HepG2 (cell line): ENCODE data around the gene PLD2. TPM values are rescaled to one million over a fixed set of nuclear protein-coding genes. Genes with fewer than 3 reads are reported as not detected.

Experiments
- ARID3A ChIP-seq: IDR thresholded peaks from 2 replicates; pipeline ENCODE4 v1.6.1; 2012; ENCODE audit warnings: low read depth, low read length, improper control_type of control experiment
- ATF1 ChIP-seq: IDR thresholded peaks from 2 replicates; pipeline ENCODE4 v1.6.1; 2016; ENCODE audit warnings: mild to moderate bottlenecking, control low read depth
- CAMTA2 ChIP-seq: sonication (generic); formaldehyde crosslinking; IDR thresholded peaks from 2 replicates; pipeline ENCODE4 v1.4.0; 2020; ENCODE audit warnings: mild to moderate bottlenecking, missing genetic modification reagents, borderline replicate concordance
- CBX5 ChIP-seq: sonication (generic); formaldehyde crosslinking; IDR thresholded peaks from 2 replicates; pipeline ENCODE4 v1.4.0; 2020; ENCODE audit warnings: missing genetic modification reagents, borderline replicate concordance
- GRHL1 ChIP-seq: sonication (generic); formaldehyde crosslinking; conservative IDR thresholded peaks from 2 replicates; pipeline ENCODE4 v1.8.0; 2022; ENCODE audit warnings: missing genetic modification reagents
- HINFP ChIP-seq: sonication (generic); formaldehyde crosslinking; IDR thresholded peaks from 2 replicates; pipeline ENCODE4 v1.4.0; 2020; ENCODE audit warnings: low read depth, mild to moderate bottlenecking, missing genetic modification reagents
- MEIS1 ChIP-seq: sonication (generic); formaldehyde crosslinking; IDR thresholded peaks from 2 replicates; pipeline ENCODE4 v1.9.0; 2021; ENCODE audit warnings: mild to moderate bottlenecking, missing genetic modification reagents, moderate library complexity, borderline replicate concordance
- SMAD3 ChIP-seq: sonication (generic); formaldehyde crosslinking; IDR thresholded peaks from 2 replicates; pipeline ENCODE4 v1.4.0; 2020; ENCODE audit warnings: missing genetic modification reagents
- ZHX2 ChIP-seq, 2 experiments: sonication (generic) in 1 of 2; formaldehyde crosslinking in 1 of 2; IDR thresholded peaks; 2 replicates each; pipeline versions ENCODE4 v1.6.1 to v1.9.0; 2014 to 2022; ENCODE audit warnings: antibody characterized with exemption in 1 of 2, borderline replicate concordance in 1 of 2, inconsistent platforms in 1 of 2, low read depth in 1 of 2, missing genetic modification reagents in 1 of 2
- ZNF704 ChIP-seq: sonication (generic); formaldehyde crosslinking; IDR thresholded peaks from 2 replicates; pipeline ENCODE4 v1.8.1; 2023; ENCODE audit warnings: mild to moderate bottlenecking, inconsistent platforms, moderate library complexity, missing genetic modification reagents, borderline replicate concordance
- polyA plus RNA-seq, 8 experiments: library from polyadenylated mRNA; depleted of rRNA in 3 of 8; stranded (reverse) in 7 of 8; unstranded in 1 of 8; fragments of >200 nt; fragmentation: Illumina TruSeq in 4 of 8; extraction: Trizol in 4 of 8; gene quantifications; 2 replicates each; pipeline versions ENCODE4 v1.2.1 to v1.2.3, GENCODE V29; 2011 to 2016; ENCODE audit warnings: low read depth in 4 of 8, missing spikeins in 1 of 8, mixed read lengths in 1 of 8; ENCODE audit not compliant: insufficient read depth in 1 of 8
- total RNA-seq, 5 experiments: library from RNA; depleted of rRNA; stranded (reverse); fragments of >200 nt; fragmentation: Illumina TruSeq; extraction: Trizol; gene quantifications; 2 replicates each; pipeline ENCODE4 v1.2.3, GENCODE V29; 2016; ENCODE audit warnings: low read depth in 1 of 5

Gene PLD2
- total and polyA plus RNA-seq, 2 of the 13 experiments (the other 11 are each of a cell fraction or from before 2014, with no cell fraction given) = 13.4 to 29.7 TPM

GRCh38 chr17:4788807-4789700, 17.9 kb upstream of the PLD2 start, which contains the start of gene GLTPD2 (continued):
- TF ChIP-seq ZHX2 (IDR thresholded peaks at IDR 0.05; ENCODE audit: low read depth) = no peak
- TF ChIP-seq ZHX2 (CRISPR knock-in tag; IDR thresholded peaks at IDR 0.05; ENCODE audit: borderline replicate concordance) = no peak
- TF ChIP-seq ATF1 (CRISPR knock-in tag) = no peak
- peak; percentile 24; the same call in 1 of the 2 replicates for TF ChIP-seq MEIS1 (CRISPR knock-in tag)
- 0 out of 2 replicates have a peak, but pooled peaks have one; percentile 83 for TF ChIP-seq CAMTA2 (CRISPR knock-in tag)
- TF ChIP-seq HINFP (CRISPR knock-in tag) = peak; percentile 70; the same call in 1 of the 2 replicates
- no peak for TF ChIP-seq GRHL1 (CRISPR knock-in tag)
- peak; percentile 66; the same call in 1 of the 2 replicates for TF ChIP-seq ARID3A
- TF ChIP-seq ZNF704 (CRISPR knock-in tag) = no peak
- peak; percentile 86 for TF ChIP-seq SMAD3
- peak; percentile 44; the same call in 1 of the 2 replicates for TF ChIP-seq CBX5 (CRISPR knock-in tag)
